SIG-M5 (cell line): ENCODE results near the gene PSMB1.
"Not testable (repeated sequence)": the region's sequence is repeated elsewhere in the genome, so short reads cannot be mapped to it uniquely, and the experiment has no call there.

ENCODE experiments used
- DNase-seq: peaks from one replicate; lab custom pipeline; 2025; lab: John Stamatoyannopoulos, UW

Gene PSMB1

DNA sequence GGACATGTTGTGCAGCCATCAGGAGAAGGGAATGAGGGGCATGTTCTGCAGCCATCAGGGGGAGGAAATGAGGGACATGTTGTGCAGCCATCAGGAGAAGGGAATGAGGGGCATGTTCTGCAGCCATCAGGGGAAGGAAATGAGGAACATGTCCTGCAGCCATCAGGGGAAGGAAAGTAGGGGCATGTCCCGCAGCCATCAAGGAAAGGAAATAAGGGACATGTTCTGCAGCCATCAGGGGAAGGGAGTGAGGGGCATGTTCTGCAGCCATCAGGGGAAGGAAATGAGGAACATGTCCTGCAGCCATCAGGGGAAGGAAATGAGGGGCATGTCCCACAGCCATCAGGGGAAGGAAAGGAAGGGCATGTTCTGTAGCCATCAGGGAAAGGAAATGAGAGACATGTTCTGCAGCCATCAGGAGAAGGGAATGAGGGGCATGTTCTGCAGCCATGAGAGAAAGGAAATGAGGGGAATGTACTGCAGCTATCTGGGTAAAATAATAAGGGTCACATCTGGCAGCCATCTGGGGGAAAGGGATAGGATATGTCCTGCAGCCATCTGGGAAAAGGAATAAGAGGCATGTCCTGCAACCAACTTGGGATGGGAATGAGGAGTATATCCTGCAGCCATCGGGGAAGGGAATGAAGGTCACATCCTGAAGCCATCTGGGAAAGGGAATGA, 50.2 kb downstream of the PSMB1 start:
- DNase-seq: not testable (repeated sequence)

DNA sequence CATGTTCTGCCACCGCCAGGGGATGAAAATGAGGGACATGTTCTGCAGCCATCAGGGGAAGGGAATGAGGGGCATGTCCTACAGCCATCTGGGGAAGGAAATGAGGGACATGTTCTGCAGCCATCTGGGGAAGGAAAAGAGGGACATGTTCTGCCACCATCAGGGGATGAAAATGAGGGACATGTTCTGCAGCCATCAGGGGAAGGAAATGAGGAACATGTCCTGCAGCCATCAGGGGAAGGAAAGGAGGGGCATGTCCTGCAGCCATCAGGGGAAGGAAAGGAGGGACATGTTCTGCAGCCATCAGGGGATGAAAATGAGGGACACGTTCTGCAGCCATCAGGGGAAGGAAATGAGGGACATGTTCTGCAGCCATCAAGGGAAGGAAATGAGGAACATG, 50.8 kb downstream of the PSMB1 start:
- DNase-seq: not testable (repeated sequence)

DNA sequence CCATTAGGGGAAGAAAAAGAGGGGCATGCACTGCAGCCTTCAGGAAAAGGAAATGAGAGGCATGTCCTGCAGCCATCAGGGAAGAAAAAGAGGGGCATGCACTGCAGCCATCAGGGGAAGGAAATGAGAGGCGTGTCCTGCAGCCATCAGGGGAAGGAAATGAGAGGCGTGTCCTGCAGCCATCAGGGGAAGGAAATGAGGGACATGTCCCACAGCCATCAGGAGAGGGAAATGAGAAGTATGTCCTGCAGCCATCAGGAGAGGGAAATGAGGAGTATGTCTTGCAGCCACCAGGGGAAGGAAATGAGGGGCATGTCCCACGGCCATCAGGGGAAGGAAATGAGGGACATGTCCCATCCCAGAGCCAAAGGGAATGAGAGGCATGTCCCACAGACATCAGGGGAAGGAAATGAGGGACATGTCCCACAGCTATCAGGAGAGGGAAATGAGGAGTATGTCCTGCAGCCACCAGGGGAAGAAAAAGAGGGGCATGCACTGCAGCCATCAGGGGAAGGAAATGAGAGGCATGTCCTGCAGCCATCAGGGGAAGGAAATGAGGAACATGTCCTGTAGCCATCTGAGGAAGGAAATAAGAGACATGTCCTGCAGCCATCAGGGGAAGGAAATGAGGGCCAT, 52.0 kb downstream of the PSMB1 start:
- DNase-seq: no peak

DNA sequence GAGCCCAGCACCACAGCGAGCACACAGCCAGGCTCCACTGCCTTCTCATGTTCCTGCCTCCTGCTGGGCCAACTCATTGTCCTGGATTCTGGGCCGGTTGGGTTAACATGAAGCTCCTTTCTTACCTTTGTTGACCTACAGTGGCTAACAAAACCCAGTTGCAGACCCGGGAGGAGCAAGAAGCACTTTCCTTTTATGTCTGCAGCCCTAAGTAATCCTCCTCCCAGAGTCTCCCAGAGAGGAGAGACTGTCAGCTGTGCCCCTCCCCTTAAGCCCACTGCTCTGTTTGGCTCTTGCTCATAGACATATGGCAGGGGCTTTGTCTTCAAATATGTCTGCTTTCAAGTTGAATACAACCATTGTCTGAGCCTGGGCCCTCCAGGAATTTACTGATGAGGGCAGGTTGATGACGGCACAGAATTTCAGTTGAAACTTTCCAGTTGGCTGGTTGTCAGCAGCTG, 55.2 kb downstream of the PSMB1 start:
- DNase-seq: no peak

DNA sequence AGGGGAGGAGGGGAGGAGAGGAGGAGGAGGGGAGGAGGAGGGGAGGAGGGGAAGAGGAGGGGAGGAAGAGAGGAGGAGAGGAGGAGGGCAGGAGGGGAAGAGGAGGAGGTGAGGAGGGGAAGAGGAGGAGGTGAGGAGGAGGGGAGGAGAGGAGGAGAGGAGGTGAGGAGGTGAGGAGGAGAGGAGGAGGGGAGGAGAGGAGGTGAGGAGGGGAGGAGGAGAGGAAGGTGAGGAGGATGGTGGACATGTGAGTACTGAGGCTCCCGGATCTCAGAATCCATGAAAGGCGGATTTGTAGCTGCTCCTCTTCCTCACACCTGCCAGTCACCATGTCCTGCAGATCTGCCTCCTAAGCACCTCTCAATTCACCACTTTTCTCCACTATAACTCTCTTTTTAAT, 59.8 kb downstream of the PSMB1 start:
- no peak for DNase-seq

DNA sequence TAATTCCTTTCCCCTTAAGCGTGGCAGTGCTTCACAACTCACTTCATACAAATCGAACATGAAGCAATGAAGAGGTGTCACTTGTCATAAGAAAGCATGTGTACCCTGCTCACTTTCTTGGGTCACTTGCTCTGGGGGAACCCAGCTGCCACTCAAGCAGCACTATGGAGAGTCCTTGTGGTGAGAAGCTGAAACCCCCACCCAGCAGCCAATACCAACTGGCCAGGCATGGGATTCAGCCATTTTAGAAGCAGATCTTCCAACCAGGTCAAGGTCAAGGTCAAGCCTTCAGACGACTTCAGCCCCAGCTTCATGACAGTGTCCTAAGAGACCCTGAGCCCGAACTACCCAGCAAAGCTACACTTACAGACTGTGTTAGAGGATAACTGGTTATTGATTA, 62.8 kb downstream of the PSMB1 start:
- no peak for DNase-seq

DNA sequence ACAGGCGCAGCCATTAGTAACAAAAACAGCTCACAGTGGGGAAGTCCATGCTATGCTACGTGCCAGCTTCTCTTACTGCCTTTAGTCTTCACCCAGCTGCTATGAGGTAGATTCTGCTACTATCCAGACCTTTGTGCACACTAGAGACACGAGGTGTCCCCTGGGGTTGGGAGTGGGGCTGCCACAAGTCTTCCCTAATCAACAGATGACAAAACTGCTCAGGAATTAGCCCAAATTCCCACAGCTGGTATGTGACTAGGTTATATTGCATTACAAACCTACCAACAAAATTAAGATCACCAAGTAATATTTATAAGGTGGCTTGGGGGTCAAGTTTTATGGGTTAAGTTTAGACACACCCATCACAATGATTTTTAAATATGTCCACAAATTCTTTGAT, 63.3 kb downstream of the PSMB1 start:
- no peak for DNase-seq

DNA sequence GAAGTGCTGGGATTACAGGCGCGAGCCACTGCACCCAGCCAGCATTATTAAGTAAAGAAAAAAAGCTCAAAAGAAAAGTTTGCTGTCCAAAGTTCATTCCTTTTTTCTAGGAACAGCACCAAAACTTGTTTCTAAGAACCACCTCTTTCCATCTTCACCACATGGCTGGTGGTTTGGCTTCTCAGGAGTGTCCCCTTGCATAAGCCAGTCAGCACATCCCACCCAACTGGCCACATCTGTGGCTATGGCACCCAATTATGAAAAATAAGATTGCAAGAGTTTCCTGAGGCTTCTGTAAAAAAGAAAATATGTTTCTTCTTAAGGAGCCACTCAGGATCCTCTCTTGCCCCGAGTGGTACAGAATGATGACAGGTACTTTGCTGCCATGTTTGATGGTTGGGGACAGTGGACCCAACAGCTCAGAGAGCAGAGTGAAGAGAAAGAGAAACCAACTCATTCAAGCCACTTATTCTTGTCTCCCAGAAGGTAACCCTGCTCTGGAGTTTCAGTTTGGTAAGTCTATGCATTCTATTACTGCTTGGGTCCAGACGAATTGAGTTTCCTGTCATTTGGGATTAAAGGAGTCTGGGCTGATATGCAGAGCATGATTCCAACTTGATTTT, 65.3 kb downstream of the PSMB1 start:
- DNase-seq: no peak

DNA sequence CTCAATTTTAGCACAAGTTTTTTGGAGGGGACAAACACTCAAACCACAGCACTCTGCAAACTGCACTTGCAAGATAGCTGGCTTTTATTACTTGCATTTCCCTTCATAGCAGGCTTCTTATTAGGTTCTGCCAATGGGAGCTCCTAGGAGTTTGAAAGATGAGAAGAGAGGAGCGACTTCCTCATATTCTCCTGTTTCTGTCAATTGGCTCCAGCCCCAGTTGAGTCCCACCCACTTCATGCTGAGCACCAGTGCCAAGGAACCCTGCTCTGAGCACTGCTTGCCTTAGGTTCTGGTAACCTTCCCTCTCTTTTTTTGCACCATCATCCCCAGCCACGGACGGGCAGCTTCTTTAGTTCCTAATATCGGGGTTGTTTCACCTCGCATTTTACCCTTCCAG, 67.9 kb downstream of the PSMB1 start:
- no peak for DNase-seq
